GM12878 (cell line): ENCODE results near the gene DIPK1A. TPM values are rescaled to one million over a fixed set of nuclear protein-coding genes. Genes with fewer than 3 reads are reported as not detected.

Source experiments
- ATAC-seq: fragments of 200-7000 bp; cut with Tn5 transposase; 3 replicates; pipeline ENCODE4 v1.9.1; 2020; ENCODE audit warnings: mild to moderate bottlenecking, moderate library complexity
- BruUV-seq: library from RNA; stranded (reverse); fragments of 400-500 nt; replicated peaks from 2 replicates; lab custom pipeline; 2021; lab: Mats Ljungman, UMichigan
- CTCF ChIA-PET: fragments of 300-600 bp; sonication (Branson Sonifier 250); formaldehyde crosslinking; extraction: SDS; loops from one replicate; lab custom pipeline; 2021; ENCODE audit warnings: inconsistent platforms; lab: Yijun Ruan, JAX
- POLR2A ChIA-PET: fragments of 350-600 bp; formaldehyde crosslinking; extraction: SDS; loops from one replicate; lab custom pipeline; 2021; ENCODE audit warnings: inconsistent platforms; lab: Charles Lee
- RAD21 ChIA-PET: fragments of 300-600 bp; sonication (Branson Sonifier 250); formaldehyde crosslinking; loops from one replicate; lab custom pipeline; 2023; ENCODE audit warnings: antibody characterized with exemption; ENCODE audit not compliant: unreplicated experiment; lab: Charles Lee
- SMC1A ChIA-PET: fragments of 300-600 bp; sonication (Branson Sonifier 250); formaldehyde crosslinking; loops from one replicate; lab custom pipeline; 2023; ENCODE audit not compliant: unreplicated experiment, uncharacterized antibody; lab: Charles Lee
- DNase-seq: peaks from one replicate; pipeline ENCODE4 v3.0.0-alpha.2; 2011; ENCODE audit warnings: low read depth, low spot score
- FAIRE-seq: peaks from 3 replicates; lab custom pipeline; 2011; peaks lifted over from hg19 to GRCh38; lab: Jason Lieb, UNC
- H2AFZ ChIP-seq: 2 replicates; pipeline ENCODE4 v1.6.0; 2011; ENCODE audit warnings: low read depth, low read length, control low read depth; ENCODE audit not compliant: control insufficient read depth
- H3K27ac ChIP-seq: 2 replicates; pipeline ENCODE4 v1.5.1; 2011; ENCODE audit warnings: control low read depth; ENCODE audit not compliant: control insufficient read depth, insufficient read depth
- H3K27me3 ChIP-seq, 2 experiments: replicated peaks in 1 of 2; 2 replicates each; pipeline versions ENCODE4 v1.6.0 to v1.6.1; 2011; ENCODE audit warnings: low read length in 1 of 2; ENCODE audit not compliant: control insufficient read depth in 2 of 2, insufficient read depth in 2 of 2
- H3K36me3 ChIP-seq, 2 experiments: 2 replicates each; pipeline ENCODE4 v1.5.1; 2011; ENCODE audit warnings: low read length in 1 of 2; ENCODE audit not compliant: control insufficient read depth in 2 of 2, insufficient read depth in 2 of 2
- H3K4me1 ChIP-seq: 2 replicates; pipeline ENCODE4 v1.6.1; 2011; ENCODE audit warnings: mild to moderate bottlenecking, low read length, moderate library complexity, mixed read lengths; ENCODE audit not compliant: control insufficient read depth, insufficient read depth
- H3K4me2 ChIP-seq: 2 replicates; pipeline ENCODE4 v1.6.0; 2011; ENCODE audit warnings: control low read depth; ENCODE audit not compliant: control insufficient read depth, insufficient read depth
- H3K4me3 ChIP-seq: fragments of 200-600 bp; sonication (generic); 2 replicates; pipeline ENCODE4 v1.5.1; 2016
- H3K79me2 ChIP-seq: 2 replicates; pipeline ENCODE4 v1.6.0; 2011; ENCODE audit warnings: low read length; ENCODE audit not compliant: control insufficient read depth, insufficient read depth
- H3K9ac ChIP-seq: 2 replicates; pipeline ENCODE4 v1.8.0; 2011; ENCODE audit warnings: low read length, control low read depth, mixed read lengths; ENCODE audit not compliant: control insufficient read depth, insufficient read depth
- H3K9me3 ChIP-seq: replicated peaks from 3 replicates; pipeline ENCODE4 v1.5.1; 2011; ENCODE audit warnings: mild to moderate bottlenecking, low read length; ENCODE audit not compliant: control insufficient read depth, insufficient read depth
- H4K20me1 ChIP-seq: 2 replicates; pipeline ENCODE4 v1.6.0; 2011; ENCODE audit not compliant: control insufficient read depth, insufficient read depth
- BHLHE40 ChIP-seq, 2 experiments: fragments of 450-650 bp in 1 of 2; IDR thresholded peaks; 2 replicates each; pipeline ENCODE4 v1.6.1; 2011 to 2017; ENCODE audit warnings: low read depth in 2 of 2, borderline replicate concordance in 1 of 2, improper control_type of control experiment in 1 of 2, low read length in 1 of 2, mild to moderate bottlenecking in 1 of 2
- BMI1 ChIP-seq: fragments of 450-650 bp; IDR thresholded peaks from 2 replicates; pipeline ENCODE4 v1.6.1; 2016; ENCODE audit warnings: mild to moderate bottlenecking, moderate library complexity, borderline replicate concordance
- DPF2 ChIP-seq: fragments of 450-650 bp; IDR thresholded peaks from 2 replicates; pipeline ENCODE4 v1.6.1; 2017; ENCODE audit warnings: mild to moderate bottlenecking
- EP300 ChIP-seq, 2 experiments: fragments of 150-350 bp in 1 of 2; IDR thresholded peaks; 2 replicates each; pipeline ENCODE4 v1.6.1; 2011 to 2012; ENCODE audit warnings: low read depth in 2 of 2, low read length in 2 of 2, borderline replicate concordance in 1 of 2, improper control_type of control experiment in 1 of 2, inconsistent platforms in 1 of 2; ENCODE audit not compliant: control insufficient read depth in 1 of 2
- IRF4 ChIP-seq: IDR thresholded peaks from 2 replicates; pipeline ENCODE4 v1.6.1; 2011; ENCODE audit warnings: low read depth, low read length
- MEF2A ChIP-seq: IDR thresholded peaks from 2 replicates; pipeline ENCODE4 v1.6.1; 2011; ENCODE audit warnings: low read depth, mild to moderate bottlenecking, low read length, moderate library complexity; ENCODE audit not compliant: insufficient read depth
- MXI1 ChIP-seq: fragments of 150-350 bp; IDR thresholded peaks from 2 replicates; pipeline ENCODE4 v1.6.1; 2011; ENCODE audit warnings: low read depth, mild to moderate bottlenecking, inconsistent platforms, low read length, improper control_type of control experiment
- NBN ChIP-seq: fragments of 450-650 bp; IDR thresholded peaks from 2 replicates; pipeline ENCODE4 v1.6.1; 2016
- NFYA ChIP-seq: IDR thresholded peaks from 2 replicates; pipeline ENCODE4 v1.6.1; 2011; ENCODE audit warnings: low read depth, mild to moderate bottlenecking, low read length, improper control_type of control experiment, borderline replicate concordance
- NR2C1 ChIP-seq: fragments of 450-650 bp; IDR thresholded peaks from 2 replicates; pipeline ENCODE4 v1.6.1; 2017; ENCODE audit warnings: antibody characterized with exemption, mild to moderate bottlenecking, moderate library complexity
- NR2F1 ChIP-seq: fragments of 450-650 bp; conservative IDR thresholded peaks from 2 replicates; pipeline ENCODE4 v1.6.1; 2017; ENCODE audit warnings: mild to moderate bottlenecking
- POU2F2 ChIP-seq: IDR thresholded peaks from 3 replicates; pipeline ENCODE4 v1.6.1; 2011; ENCODE audit warnings: low read depth, mild to moderate bottlenecking, low read length, borderline replicate concordance
- RAD51 ChIP-seq: fragments of 450-650 bp; IDR thresholded peaks from 2 replicates; pipeline ENCODE4 v1.6.1; 2016; ENCODE audit warnings: moderate library complexity, mild to moderate bottlenecking, inconsistent platforms
- RB1 ChIP-seq: fragments of 450-650 bp; formaldehyde crosslinking; IDR thresholded peaks from 2 replicates; pipeline ENCODE4 v1.6.1; 2017; ENCODE audit warnings: mild to moderate bottlenecking, borderline replicate concordance
- RBBP5 ChIP-seq: fragments of 200-600 bp; sonication (generic); conservative IDR thresholded peaks from 2 replicates; pipeline ENCODE4 v1.6.1; 2016
- STAT3 ChIP-seq: IDR thresholded peaks from 2 replicates; pipeline ENCODE4 v1.6.1; 2011; ENCODE audit warnings: low read depth, low read length, improper control_type of control experiment
- YY1 ChIP-seq: IDR thresholded peaks from 2 replicates; pipeline ENCODE4 v1.6.1; 2011; ENCODE audit warnings: low read depth, mild to moderate bottlenecking, low read length
- ZNF592 ChIP-seq: fragments of 450-650 bp; IDR thresholded peaks from 2 replicates; pipeline ENCODE4 v1.6.1; 2017; ENCODE audit warnings: mild to moderate bottlenecking, moderate library complexity
- WGBS: methylation state at CpG from one replicate; pipeline ENCODE4 v1.1.6; 2016; ENCODE audit warnings: low lambda C conversion rate; ENCODE audit not compliant: insufficient replicate concordance, insufficient coverage; ENCODE audit errors: missing lambda C conversion rate; 5-methylcytosine and 5-hydroxymethylcytosine counted together
- in situ Hi-C: fragments of 300-500 bp; cut with MboI; formaldehyde crosslinking; loops from 9 replicates; pipeline ENCODE4 v1.14.3; 2018; ENCODE audit warnings: mixed read lengths
- intact Hi-C: fragments of 100-400 bp; cut with micrococcal nuclease; formaldehyde crosslinking; loops from one replicate; pipeline ENCODE4 v1.14.2; 2022; ENCODE audit not compliant: unreplicated experiment
- polyA plus RNA-seq, 11 experiments: library from polyadenylated mRNA; depleted of rRNA in 4 of 11; unstranded in 6 of 11; stranded (reverse) in 5 of 11; fragments of >200 nt; fragmentation: Nextera tagmentation in 4 of 11; fragmentation: Illumina TruSeq in 1 of 11; extraction: Ambion mirVana in 4 of 11; extraction: Trizol in 1 of 11; gene quantifications; 1 replicate in 1 of 11; 2 replicates in 10 of 11; pipeline versions ENCODE4 v1.2.1 to v1.2.3, GENCODE V29; 2011 to 2016; ENCODE audit warnings: inconsistent platforms in 2 of 11, missing spikeins in 2 of 11, low read depth in 1 of 11
- total RNA-seq, 4 experiments: library from RNA; depleted of rRNA in 3 of 4; stranded (reverse); fragments of >200 nt in 3 of 4; fragmentation: Illumina TruSeq in 1 of 4; extraction: Trizol in 1 of 4; gene quantifications; 2 replicates each; pipeline versions ENCODE4 v1.2.1 to v1.2.3, GENCODE V29; 2013 to 2021

DIPK1A gene
- total and polyA plus RNA-seq, 10 of the 15 experiments (the other 5 are each of a cell fraction or from before 2014, with no cell fraction given), result 4.9 to 15.0 (median 9.7) TPM

GRCh38 chr1:92957030-92957734 lies 4.1 kb downstream of the DIPK1A start:
- ChIA-PET POLR2A (interaction anchor here (0.9 to 5.5 kb wide), 11 partner anchors 8 to 125 kb away, joined by 3 to 43 read pairs (median 5); partner anchors contain the start of gene RPL5), CTCF (interaction anchor here (0.7 to 10.7 kb wide), 20 partner anchors 9 to 120 kb away, joined by 3 to 169 read pairs (median 6); no protein-coding TSS in a partner anchor), SMC1A (interaction anchor here (0.8 to 11.1 kb wide), 23 partner anchors 10 to 106 kb away, joined by 3 to 179 read pairs (median 5); no protein-coding TSS in a partner anchor), RAD21 (interaction anchor here (0.9 to 11.6 kb wide), 15 partner anchors 9 to 124 kb away, joined by 3 to 204 read pairs (median 5); partner anchors contain the start of gene MTF2)
- no peaks in the 10 kb centered on the region for H4K20me1 ChIP-seq
- peaks cover 79% of the 10 kb centered on the region for H3K79me2 ChIP-seq
- peak overlapping the region; percentile 82 for H3K27ac ChIP-seq
- H3K4me1 ChIP-seq, result peaks cover 43% of the 10 kb centered on the region
- no TSS peak for BruUV-seq
- FAIRE-seq, result no peak
- H2AFZ ChIP-seq, result peak overlapping the region; percentile 32
- no peaks in the 10 kb centered on the region for H3K9me3 ChIP-seq
- peak; percentile 11 for ATAC-seq
- peak; percentile 63 for DNase-seq
- H3K27me3 ChIP-seq, result no peaks in the 10 kb centered on the region
- H3K36me3 ChIP-seq, result no peaks in the 10 kb centered on the region
- H3K4me2 ChIP-seq, result peak overlapping the region; percentile 82
- intact Hi-C loops, result no loop called here
- peak overlapping the region; percentile 60; the same call in 1 of the 2 replicates for H3K4me3 ChIP-seq
- H3K9ac ChIP-seq, result peak overlapping the region; percentile 45; the same call in 1 of the 2 replicates
- in situ Hi-C loops, result no loop called here
- WGBS, result 13% methylated on average over 5 of the region's 5 CpGs
- TF ChIP-seq ZNF592, result no peak
- 0 out of 2 replicates have a peak, but pooled peaks have one; percentile 9 for TF ChIP-seq RAD51
- TF ChIP-seq NR2F1, result no peak
- no peak for TF ChIP-seq RB1
- no peak for TF ChIP-seq NFYA
- no peak for TF ChIP-seq BMI1
- no peak for TF ChIP-seq YY1
- TF ChIP-seq NR2C1, result no peak
- no peak for TF ChIP-seq NBN
- TF ChIP-seq MXI1, result peak; percentile 55; the same call in 1 of the 2 replicates
- TF ChIP-seq RBBP5, result no peak
- no peak for TF ChIP-seq IRF4
- TF ChIP-seq MEF2A, result peak; percentile 59; the same call in 1 of the 2 replicates
- peak; percentile 80 to 83; a peak in 3 of 4 replicates for TF ChIP-seq BHLHE40 (IDR thresholded peaks at IDR 0.05; ENCODE audit: borderline replicate concordance in 1 of 2, low read depth in 2 of 2, low read length in 1 of 2)
- no peak; the same call in 1 of the 2 replicates for TF ChIP-seq DPF2
- TF ChIP-seq STAT3, result no peak
- no peak for TF ChIP-seq POU2F2
- TF ChIP-seq EP300 (IDR thresholded peaks at IDR 0.05; ENCODE audit: borderline replicate concordance in 1 of 2, control insufficient read depth in 1 of 2, low read depth in 2 of 2, low read length in 2 of 2), result peak in 1 of 2 experiments; percentile 37; a peak in 1 of 4 replicates
